Mesenchymal stem cell (in vitro differentiated cells and primary cell): ENCODE results near the gene ZNF593.
A peak's percentile ranks its signal among the peaks of the same experiment; 100 is the strongest.

ENCODE experiments used
- DNase-seq: peaks from one replicate; pipeline ENCODE4 v3.0.0-alpha.2; 2013
- H2AFZ ChIP-seq: one replicate; pipeline ENCODE4 v1.6.1; 2013; ENCODE audit warnings: low read depth, mild to moderate bottlenecking, control low read depth, inconsistent platforms, low read length, moderate library complexity
- H2AK5ac ChIP-seq: 2 replicates; pipeline ENCODE4 v1.6.1; 2013; ENCODE audit warnings: low read length, moderate library complexity, mild to moderate bottlenecking, inconsistent platforms; ENCODE audit not compliant: severe bottlenecking
- H2BK120ac ChIP-seq: one replicate; pipeline ENCODE4 v1.6.1; 2013; ENCODE audit warnings: low read depth, mild to moderate bottlenecking, inconsistent platforms, low read length, moderate library complexity
- H2BK12ac ChIP-seq, 2 experiments: one replicate each; pipeline ENCODE4 v1.6.1; 2013; ENCODE audit warnings: inconsistent platforms in 2 of 2, low read length in 2 of 2, mild to moderate bottlenecking in 2 of 2, moderate library complexity in 2 of 2, control low read depth in 1 of 2
- H2BK15ac ChIP-seq: one replicate; pipeline ENCODE4 v1.6.1; 2013; ENCODE audit warnings: mild to moderate bottlenecking, low read depth, inconsistent platforms; ENCODE audit not compliant: poor library complexity, severe bottlenecking
- H2BK5ac ChIP-seq: 2 replicates; pipeline ENCODE4 v1.6.1; 2013; ENCODE audit warnings: low read depth, mild to moderate bottlenecking, low read length, control low read depth, inconsistent platforms; ENCODE audit not compliant: poor library complexity, severe bottlenecking
- H3K14ac ChIP-seq, 2 experiments: one replicate each; pipeline ENCODE4 v1.6.1; 2013; ENCODE audit warnings: inconsistent platforms in 2 of 2, low read length in 2 of 2, control low read depth in 1 of 2, mild to moderate bottlenecking in 1 of 2, moderate library complexity in 1 of 2
- H3K18ac ChIP-seq, 2 experiments: one replicate each; pipeline ENCODE4 v1.6.1; 2013; ENCODE audit warnings: inconsistent platforms in 2 of 2, low read length in 2 of 2, control low read depth in 1 of 2, low read depth in 1 of 2, mild to moderate bottlenecking in 1 of 2
- H3K23ac ChIP-seq, 2 experiments: one replicate each; pipeline ENCODE4 v1.6.1; 2013; ENCODE audit warnings: inconsistent platforms in 2 of 2, low read length in 2 of 2, mild to moderate bottlenecking in 2 of 2, moderate library complexity in 2 of 2, control low read depth in 1 of 2
- H3K27ac ChIP-seq: 2 replicates; pipeline ENCODE4 v1.5.1; 2013; ENCODE audit warnings: mild to moderate bottlenecking, moderate library complexity, low read length, control low read depth, inconsistent platforms; ENCODE audit not compliant: poor library complexity, severe bottlenecking
- H3K27me3 ChIP-seq, 2 experiments: 2 replicates each; pipeline versions ENCODE4 v1.6.1 to v1.7.0; 2013; ENCODE audit warnings: low read length in 2 of 2, mild to moderate bottlenecking in 2 of 2, moderate library complexity in 2 of 2, control low read depth in 1 of 2, inconsistent platforms in 1 of 2; ENCODE audit not compliant: control insufficient read depth in 1 of 2, insufficient read depth in 1 of 2
- H3K36me3 ChIP-seq, 2 experiments: 2 replicates each; pipeline versions ENCODE4 v1.6.1 to v1.7.0; 2013; ENCODE audit warnings: low read length in 2 of 2, control low read depth in 1 of 2, inconsistent platforms in 1 of 2, low read depth in 1 of 2, mild to moderate bottlenecking in 1 of 2; ENCODE audit not compliant: insufficient read depth in 2 of 2, control insufficient read depth in 1 of 2
- H3K4ac ChIP-seq, 2 experiments: one replicate each; pipeline ENCODE4 v1.6.1; 2013; ENCODE audit warnings: inconsistent platforms in 2 of 2, low read length in 2 of 2, mild to moderate bottlenecking in 2 of 2, moderate library complexity in 2 of 2, control low read depth in 1 of 2, low read depth in 1 of 2
- H3K4me1 ChIP-seq: 2 replicates; pipeline ENCODE4 v1.6.1; 2013; ENCODE audit warnings: low read depth, low read length, control low read depth; ENCODE audit not compliant: control insufficient read depth, insufficient read depth
- H3K4me2 ChIP-seq: 2 replicates; pipeline ENCODE4 v1.6.1; 2013; ENCODE audit warnings: low read length, mild to moderate bottlenecking, inconsistent platforms; ENCODE audit not compliant: poor library complexity, severe bottlenecking
- H3K4me3 ChIP-seq, 2 experiments: 2 replicates each; pipeline versions ENCODE4 v1.5.1 to v1.7.0; 2013; ENCODE audit warnings: low read length in 2 of 2, mild to moderate bottlenecking in 2 of 2, control low read depth in 1 of 2, low read depth in 1 of 2; ENCODE audit not compliant: insufficient read depth in 1 of 2
- H3K79me1 ChIP-seq: replicated peaks from 2 replicates; pipeline ENCODE4 v1.6.1; 2013; ENCODE audit warnings: mild to moderate bottlenecking, control low read depth, low read length, inconsistent platforms; ENCODE audit not compliant: poor library complexity, severe bottlenecking
- H3K9ac ChIP-seq: 2 replicates; pipeline ENCODE4 v1.7.0; 2013; ENCODE audit warnings: mild to moderate bottlenecking, low read length, moderate library complexity
- H3K9me3 ChIP-seq: 2 replicates; pipeline ENCODE4 v1.7.0; 2013; ENCODE audit warnings: mild to moderate bottlenecking, low read length; ENCODE audit not compliant: control insufficient read depth
- H4K8ac ChIP-seq: one replicate; pipeline ENCODE4 v1.6.1; 2013; ENCODE audit warnings: inconsistent platforms, mild to moderate bottlenecking, low read length, moderate library complexity
- H4K91ac ChIP-seq: one replicate; pipeline ENCODE4 v1.6.1; 2013; ENCODE audit warnings: mild to moderate bottlenecking, low read length, inconsistent platforms
- WGBS: methylation state at CpG from one replicate; pipeline ENCODE4 v1.1.7; 2013; ENCODE audit warnings: mixed read lengths; 5-methylcytosine and 5-hydroxymethylcytosine counted together

ZNF593 gene

GRCh38 chr1:26189331-26189730 lies 19.6 kb downstream of the ZNF593 start:
- no peaks in the 10 kb centered on the region for H3K36me3 ChIP-seq
- H2BK120ac ChIP-seq = no peak overlapping the region
- H3K27ac ChIP-seq = no peak overlapping the region
- H2BK12ac ChIP-seq = no peak overlapping the region
- no peak overlapping the region for H3K23ac ChIP-seq
- no peak overlapping the region for H4K91ac ChIP-seq
- H3K27me3 ChIP-seq = peaks cover 26 to 47% of the 10 kb centered on the region in 2 experiments
- no peak overlapping the region for H3K4me3 ChIP-seq
- no peak overlapping the region for H2BK5ac ChIP-seq
- no peak overlapping the region for H2AK5ac ChIP-seq
- H2BK15ac ChIP-seq = no peak overlapping the region
- H3K9me3 ChIP-seq = no peaks in the 10 kb centered on the region
- H3K79me1 ChIP-seq = no peaks in the 10 kb centered on the region
- no peak overlapping the region for H3K4me2 ChIP-seq
- H3K18ac ChIP-seq = no peak overlapping the region
- no peak overlapping the region for H3K9ac ChIP-seq
- H3K4ac ChIP-seq = no peak overlapping the region
- no peak overlapping the region for H3K14ac ChIP-seq
- H4K8ac ChIP-seq = no peak overlapping the region
- 72% methylated on average over 6 of the region's 6 CpGs for WGBS
- H2AFZ ChIP-seq = no peak overlapping the region
- H3K4me1 ChIP-seq = no peaks in the 10 kb centered on the region
- no peak for DNase-seq

DNA sequence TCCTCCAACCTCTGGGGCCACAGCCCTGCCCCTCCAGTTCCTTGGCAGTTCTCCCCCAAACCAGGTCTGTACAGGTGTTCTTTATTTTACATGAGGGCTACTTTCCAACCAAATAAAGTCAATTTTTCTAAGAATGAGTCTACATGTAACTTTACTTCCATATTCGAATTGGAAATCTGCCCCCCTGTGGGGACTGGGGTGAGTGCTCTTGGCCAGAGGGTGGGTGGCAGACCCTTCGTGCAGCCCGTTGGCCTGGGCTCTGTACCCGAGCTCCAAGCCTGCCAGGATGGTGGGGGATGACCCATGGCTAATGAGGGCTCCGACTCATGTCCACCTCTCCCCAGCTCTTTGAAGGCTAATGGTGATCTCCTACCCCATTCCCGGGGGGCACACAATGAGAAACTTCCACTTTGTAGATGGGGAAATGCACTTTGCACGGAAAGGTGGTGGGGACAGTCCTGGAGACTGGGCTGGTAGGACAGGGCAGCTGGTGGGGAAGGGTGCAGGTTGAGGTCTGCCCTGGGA lies 20.1 kb downstream of the ZNF593 start:
- Histone ChIP-seq H2BK120ac (no peak overlapping the region), H2BK15ac (no peak overlapping the region), H2AK5ac (no peak overlapping the region), H4K8ac (no peak overlapping the region), H3K9ac (no peak overlapping the region), H3K4me3 (no peak overlapping the region), H3K18ac (no peak overlapping the region), H3K23ac (no peak overlapping the region), H3K4me2 (no peak overlapping the region), H2BK5ac (no peak overlapping the region), H2AFZ (no peak overlapping the region), H3K4me1 (no peaks in the 10 kb centered on the region), H3K4ac (no peak overlapping the region), H3K9me3 (no peaks in the 10 kb centered on the region), H3K14ac (no peak overlapping the region), H3K79me1 (no peaks in the 10 kb centered on the region), H3K27me3 (peaks cover 30 to 47% of the 10 kb centered on the region in 2 experiments), H3K27ac (no peak overlapping the region), H3K36me3 (no peaks in the 10 kb centered on the region), H2BK12ac (no peak overlapping the region), H4K91ac (no peak overlapping the region)
- no peak for DNase-seq
- 77% methylated on average over 5 of the region's 7 CpGs for WGBS

GRCh38 chr1:26190373-26190987 lies 20.8 kb downstream of the ZNF593 start, which contains the start of gene CATSPER4:
Gene CATSPER4, plus strand, starts transcription at chr1:26190602. Its CDS starts 26 bp downstream, at chr1:26190628.
- Histone ChIP-seq H3K27me3 (peaks cover 30 to 51% of the 10 kb centered on the region in 2 experiments), H3K9ac (no peak within 1 kb of the TSS), H3K9me3 (no peaks in the 10 kb centered on the region), H3K18ac (no peak within 1 kb of the TSS), H3K4me1 (no peaks in the 10 kb centered on the region), H2BK15ac (no peak within 1 kb of the TSS), H2BK12ac (no peak within 1 kb of the TSS), H3K36me3 (no peaks in the 10 kb centered on the region), H3K4me3 (no peak within 1 kb of the TSS), H3K4me2 (no peak within 1 kb of the TSS), H2AFZ (no peak within 1 kb of the TSS), H4K91ac (no peak within 1 kb of the TSS), H4K8ac (no peak within 1 kb of the TSS), H3K79me1 (no peaks in the 10 kb centered on the region), H2BK5ac (no peak within 1 kb of the TSS), H2BK120ac (no peak within 1 kb of the TSS), H3K4ac (no peak within 1 kb of the TSS), H3K27ac (no peak within 1 kb of the TSS), H3K23ac (no peak within 1 kb of the TSS), H3K14ac (no peak within 1 kb of the TSS), H2AK5ac (no peak within 1 kb of the TSS)
- WGBS = 33% methylated on average over 16 of the region's 16 CpGs
- DNase-seq = peak; percentile 10

GRCh38 chr1:26191739-26192138 lies 22.0 kb downstream of the ZNF593 start:
- Histone ChIP-seq H3K14ac (no peak overlapping the region), H4K91ac (no peak overlapping the region), H3K4me2 (no peak overlapping the region), H2AK5ac (no peak overlapping the region), H3K4ac (no peak overlapping the region), H2BK15ac (no peak overlapping the region), H2BK5ac (no peak overlapping the region), H2BK12ac (no peak overlapping the region), H3K18ac (no peak overlapping the region), H3K79me1 (no peaks in the 10 kb centered on the region), H2AFZ (no peak overlapping the region), H4K8ac (no peak overlapping the region), H3K36me3 (no peaks in the 10 kb centered on the region), H2BK120ac (no peak overlapping the region), H3K27me3 (peaks cover 30 to 49% of the 10 kb centered on the region in 2 experiments), H3K9ac (no peak overlapping the region), H3K27ac (no peak overlapping the region), H3K4me3 (no peak overlapping the region), H3K9me3 (no peaks in the 10 kb centered on the region), H3K4me1 (no peaks in the 10 kb centered on the region), H3K23ac (no peak overlapping the region)
- DNase-seq = no peak
- WGBS = 54% methylated on average over 3 of the region's 3 CpGs
